ENCODE data around the gene NAA10.
"Not testable (repeated sequence)": the region's sequence is repeated elsewhere in the genome, so short reads cannot be mapped to it uniquely, and the experiment has no call there.

NAA10 gene

GRCh38 chrX:153934762-153935325, at the start of gene NAA10:
NAA10 (minus strand) TSS chrX:153935037; CDS start chrX:153934904, 133 bp downstream.
- DNase-seq (ENCODE audit: low spot score), result peak; percentile 75

- no peak for DNase-seq (ENCODE audit: low spot score)
These were observed 48.5 kb upstream of the NAA10 start for GRCh38 chrX:153983321-153983801.

- no peak for DNase-seq (ENCODE audit: low spot score)
These were observed 47.1 kb upstream of the NAA10 start for GRCh38 chrX:153981771-153982533.

- no peak for DNase-seq (ENCODE audit: low spot score)
These were observed 46.4 kb upstream of the NAA10 start for GRCh38 chrX:153981231-153981630.

- DNase-seq (ENCODE audit: low spot score), result not testable (repeated sequence)
These were observed 45.6 kb upstream of the NAA10 start for GRCh38 chrX:153980394-153980793.

GRCh38 chrX:153974726-153975286, 40.0 kb upstream of the NAA10 start:
- DNase-seq (ENCODE audit: low spot score), result no peak

- DNase-seq (ENCODE audit: low spot score), result no peak
These were observed 39.3 kb upstream of the NAA10 start for GRCh38 chrX:153974003-153974725.

GRCh38 chrX:153973127-153974002, 38.5 kb upstream of the NAA10 start:
- no peak for DNase-seq (ENCODE audit: low spot score)

GRCh38 chrX:153972368-153973126, 37.7 kb upstream of the NAA10 start, which contains the start of gene TMEM187:
TMEM187 (plus strand) TSS chrX:153972754; CDS start chrX:153982063, 9,309 bp downstream.
- peak; percentile 88 for DNase-seq (ENCODE audit: low spot score)

- peak; percentile 92 for DNase-seq (ENCODE audit: low spot score)
These were observed 36.9 kb upstream of the NAA10 start, which contains the start of gene HCFC1 for GRCh38 chrX:153971450-153972367. HCFC1 (minus strand) TSS chrX:153971818; CDS start chrX:153970840, 978 bp downstream.

GRCh38 chrX:153971124-153971449, 36.2 kb upstream of the NAA10 start:
- peak; percentile 82 for DNase-seq (ENCODE audit: low spot score)

GRCh38 chrX:153970357-153971123, 35.7 kb upstream of the NAA10 start:
- peak; percentile 71 for DNase-seq (ENCODE audit: low spot score)

- no peak for DNase-seq (ENCODE audit: low spot score)
These were observed 35.1 kb upstream of the NAA10 start for GRCh38 chrX:153969904-153970356.

GRCh38 chrX:153969125-153969903, 34.5 kb upstream of the NAA10 start:
- no peak for DNase-seq (ENCODE audit: low spot score)

- no peak for DNase-seq (ENCODE audit: low spot score)
These were observed 33.9 kb upstream of the NAA10 start for GRCh38 chrX:153968754-153969124.

- no peak for DNase-seq (ENCODE audit: low spot score)
These were observed 33.4 kb upstream of the NAA10 start for GRCh38 chrX:153968255-153968654.

GRCh38 chrX:153967536-153968224, 32.8 kb upstream of the NAA10 start:
- DNase-seq (ENCODE audit: low spot score), result no peak
